ENCODE data around the gene KAZN.

DNA sequence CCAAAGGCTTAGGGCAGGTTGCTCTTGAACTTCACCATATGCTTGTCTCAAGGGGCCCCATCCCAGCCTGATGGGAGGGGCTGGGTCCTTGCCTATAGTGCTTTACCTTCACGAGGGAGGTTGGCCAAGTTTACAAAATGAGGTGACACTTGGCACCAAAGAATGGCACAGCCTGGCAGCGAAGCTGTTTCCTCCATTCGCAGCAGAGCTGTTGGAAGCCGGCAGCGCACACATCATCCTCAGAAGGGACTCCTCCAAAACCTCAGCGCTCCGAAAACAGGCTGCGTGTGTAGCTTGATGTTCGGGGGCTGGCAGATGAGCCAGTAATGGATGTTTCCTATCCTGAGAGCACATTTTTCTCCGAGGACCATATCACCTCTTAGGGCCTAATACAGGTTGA is 116.8 kb downstream of the KAZN start:
- TF ChIP-seq EZH2phosphoT487 (IDR thresholded peaks at IDR 0.05; ENCODE audit: borderline replicate concordance), result no peak
- TF ChIP-seq, protein P1, sequence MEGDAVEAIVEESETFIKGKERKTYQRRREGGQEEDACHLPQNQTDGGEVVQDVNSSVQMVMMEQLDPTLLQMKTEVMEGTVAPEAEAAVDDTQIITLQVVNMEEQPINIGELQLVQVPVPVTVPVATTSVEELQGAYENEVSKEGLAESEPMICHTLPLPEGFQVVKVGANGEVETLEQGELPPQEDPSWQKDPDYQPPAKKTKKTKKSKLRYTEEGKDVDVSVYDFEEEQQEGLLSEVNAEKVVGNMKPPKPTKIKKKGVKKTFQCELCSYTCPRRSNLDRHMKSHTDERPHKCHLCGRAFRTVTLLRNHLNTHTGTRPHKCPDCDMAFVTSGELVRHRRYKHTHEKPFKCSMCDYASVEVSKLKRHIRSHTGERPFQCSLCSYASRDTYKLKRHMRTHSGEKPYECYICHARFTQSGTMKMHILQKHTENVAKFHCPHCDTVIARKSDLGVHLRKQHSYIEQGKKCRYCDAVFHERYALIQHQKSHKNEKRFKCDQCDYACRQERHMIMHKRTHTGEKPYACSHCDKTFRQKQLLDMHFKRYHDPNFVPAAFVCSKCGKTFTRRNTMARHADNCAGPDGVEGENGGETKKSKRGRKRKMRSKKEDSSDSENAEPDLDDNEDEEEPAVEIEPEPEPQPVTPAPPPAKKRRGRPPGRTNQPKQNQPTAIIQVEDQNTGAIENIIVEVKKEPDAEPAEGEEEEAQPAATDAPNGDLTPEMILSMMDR (conservative IDR thresholded peaks at IDR 0.05; ENCODE audit: low read length), result no peak
